Stimulated activated CD4-positive, alpha-beta T cell treated with anti-CD3 and anti-CD28 coated beads, Interleukin-4, amount 100 ng/mL, for 4 hours (primary cell): ENCODE data around the gene TUBB.
"Not testable (repeated sequence)": the region's sequence is repeated elsewhere in the genome, so short reads cannot be mapped to it uniquely, and the experiment has no call there.

ENCODE experiments used
- DNase-seq, 2 experiments: peaks; one replicate each; pipeline ENCODE4 v3.0.0-alpha.2; 2020

The TUBB gene

DNA sequence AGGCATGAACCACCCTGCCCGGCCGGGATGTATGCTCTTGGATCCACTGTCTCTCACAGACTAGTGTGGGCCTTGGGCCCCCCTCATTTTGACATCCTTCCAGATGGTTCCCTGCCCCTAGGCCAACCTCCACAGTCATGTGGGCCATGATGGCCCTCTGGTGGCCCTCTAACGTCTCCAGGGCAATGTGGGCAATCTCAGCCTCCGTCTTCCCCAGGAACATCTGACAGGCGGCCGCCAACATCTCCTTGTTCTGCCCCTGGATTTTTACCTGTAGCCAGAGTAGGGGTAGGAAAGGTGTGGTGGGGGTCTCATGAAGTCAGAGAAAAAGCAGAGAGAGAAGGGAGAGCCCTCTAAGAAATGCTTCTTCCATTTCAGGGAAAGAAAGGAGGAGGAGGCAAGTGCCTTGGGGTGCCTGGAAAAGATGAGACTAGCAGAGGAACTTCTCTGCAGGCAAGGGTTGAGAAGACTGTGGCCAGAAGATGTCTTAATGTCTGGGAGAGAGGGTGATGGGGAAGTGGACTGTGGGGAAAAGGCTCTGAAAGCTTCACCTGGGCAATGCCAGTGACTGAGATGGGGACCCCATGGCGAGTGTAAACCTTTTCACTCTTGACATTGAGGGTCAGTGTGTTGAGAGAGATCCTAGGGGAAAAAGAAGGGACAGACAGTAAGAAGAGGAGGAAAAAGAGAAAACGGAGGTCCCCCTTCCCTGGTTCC lies 21.1 kb downstream of the TUBB start:
- peak; percentile 45 to 48 for DNase-seq

DNA sequence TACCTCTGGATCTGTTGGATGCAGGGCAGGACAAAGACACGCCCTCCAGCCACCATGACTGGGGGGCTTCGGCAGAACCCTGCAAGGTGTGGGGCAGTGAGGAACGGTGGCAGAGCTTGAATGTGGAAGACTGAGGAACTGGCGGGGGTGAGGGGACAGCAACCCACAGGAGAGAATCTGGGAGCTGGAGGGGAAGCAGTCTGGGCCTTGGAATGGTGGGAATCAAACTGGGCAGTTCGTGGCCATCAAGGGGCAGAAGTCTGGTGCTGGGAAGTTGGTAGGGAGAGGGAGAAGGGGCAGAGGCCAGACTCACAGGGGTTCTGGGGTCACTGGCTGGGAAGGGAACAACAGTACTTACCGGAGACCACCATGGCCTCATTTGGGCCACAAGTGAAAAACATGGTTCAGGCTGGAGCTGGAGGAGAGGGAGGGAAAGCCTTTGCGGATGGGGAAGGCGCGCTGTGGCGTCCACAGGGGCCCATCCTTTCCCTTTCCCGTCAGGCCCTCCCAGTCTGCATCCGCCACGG lies 21.7 kb downstream of the TUBB start:
- DNase-seq, result peak in 1 of 2 experiments; percentile 60

DNA sequence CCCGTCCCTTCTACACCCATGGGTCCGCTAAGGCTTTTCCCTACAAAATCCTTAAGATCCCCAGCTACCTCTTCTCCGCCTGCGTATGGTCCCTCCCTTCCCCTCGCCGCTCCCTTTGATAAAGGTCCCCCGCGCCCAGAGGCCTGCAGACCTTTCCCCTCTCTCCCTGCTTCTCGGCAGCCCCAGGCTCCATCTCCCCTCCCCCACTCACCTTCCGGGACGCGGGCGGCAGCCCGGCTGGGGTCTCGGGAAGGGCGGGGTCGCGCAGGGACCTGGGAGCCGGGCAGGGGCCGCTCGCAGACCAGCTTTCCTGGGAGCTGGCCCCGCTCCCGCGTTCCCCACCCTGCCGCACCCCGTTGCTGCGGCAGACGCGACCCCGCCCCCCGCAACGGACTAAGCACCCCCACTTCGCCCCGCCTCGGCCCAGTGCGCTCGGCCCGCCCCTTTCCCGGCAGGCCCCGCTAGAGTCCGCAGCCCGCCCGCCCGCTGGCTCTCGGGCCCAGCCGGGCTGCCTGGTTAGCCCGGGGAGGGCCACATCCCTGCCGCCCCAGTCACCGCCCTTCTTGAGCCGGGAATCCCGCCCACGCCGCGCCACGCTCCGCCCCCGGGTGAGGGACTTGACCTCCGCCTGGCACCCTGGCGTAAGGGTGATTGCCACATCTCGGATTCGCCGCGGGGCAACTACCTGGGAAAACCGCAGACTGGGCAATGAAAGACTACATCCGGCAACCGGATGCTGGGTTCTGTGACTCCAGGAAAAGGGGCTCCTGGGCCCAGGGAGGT lies 22.4 kb downstream of the TUBB start, which contains the start of gene FLOT1:
Gene FLOT1 (minus strand): TSS at position 372 of the 783 bp plus-strand sequence. CDS start 498 bp downstream, outside the sequence.
- peak; percentile 93 to 95 for DNase-seq

DNA sequence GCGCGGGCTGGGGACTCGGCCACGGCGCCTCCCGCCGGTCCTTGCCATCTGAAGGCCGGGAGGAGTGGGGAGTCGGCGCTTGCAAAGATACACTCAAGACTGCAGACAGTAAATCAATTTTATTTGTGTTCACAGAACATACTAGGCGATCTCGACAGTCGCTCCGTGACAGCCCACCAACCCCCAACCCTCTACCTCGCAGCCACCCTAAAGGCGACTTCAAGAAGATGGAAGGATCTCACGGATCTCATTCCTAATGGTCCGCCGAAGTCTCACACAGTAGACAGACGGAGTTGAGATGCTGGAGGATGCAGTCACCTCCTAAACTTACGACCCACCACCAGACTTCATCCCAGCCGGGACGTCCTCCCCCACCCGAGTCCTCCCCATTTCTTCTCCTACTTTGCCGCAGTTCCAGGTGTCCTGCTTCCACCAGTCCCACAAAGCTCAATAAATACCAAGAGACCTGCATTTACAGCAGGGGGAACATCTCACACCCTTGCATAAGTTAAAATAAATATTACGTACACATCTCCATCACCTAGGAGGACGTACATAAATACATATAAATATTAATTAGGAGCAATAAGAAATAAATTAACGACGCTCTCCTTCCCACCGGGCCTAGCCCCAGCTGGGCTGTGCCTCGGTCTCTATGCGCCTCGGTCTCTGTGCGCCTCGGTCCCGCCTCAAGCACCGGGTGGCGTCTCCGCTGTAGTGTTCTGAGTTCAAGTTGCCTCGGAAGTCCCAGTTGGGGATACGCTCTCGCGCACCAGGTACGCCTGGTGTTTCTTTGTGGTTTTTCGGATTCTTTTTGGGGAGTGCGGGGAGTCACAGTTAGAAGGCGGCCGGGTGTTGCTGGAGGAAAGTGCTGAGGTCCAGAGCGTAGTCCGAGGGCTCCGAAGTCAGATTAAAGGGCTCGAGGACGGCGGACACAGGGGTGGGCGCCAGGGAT lies 23.2 kb downstream of the TUBB start:
- peak; percentile 38 to 49 for DNase-seq

DNA sequence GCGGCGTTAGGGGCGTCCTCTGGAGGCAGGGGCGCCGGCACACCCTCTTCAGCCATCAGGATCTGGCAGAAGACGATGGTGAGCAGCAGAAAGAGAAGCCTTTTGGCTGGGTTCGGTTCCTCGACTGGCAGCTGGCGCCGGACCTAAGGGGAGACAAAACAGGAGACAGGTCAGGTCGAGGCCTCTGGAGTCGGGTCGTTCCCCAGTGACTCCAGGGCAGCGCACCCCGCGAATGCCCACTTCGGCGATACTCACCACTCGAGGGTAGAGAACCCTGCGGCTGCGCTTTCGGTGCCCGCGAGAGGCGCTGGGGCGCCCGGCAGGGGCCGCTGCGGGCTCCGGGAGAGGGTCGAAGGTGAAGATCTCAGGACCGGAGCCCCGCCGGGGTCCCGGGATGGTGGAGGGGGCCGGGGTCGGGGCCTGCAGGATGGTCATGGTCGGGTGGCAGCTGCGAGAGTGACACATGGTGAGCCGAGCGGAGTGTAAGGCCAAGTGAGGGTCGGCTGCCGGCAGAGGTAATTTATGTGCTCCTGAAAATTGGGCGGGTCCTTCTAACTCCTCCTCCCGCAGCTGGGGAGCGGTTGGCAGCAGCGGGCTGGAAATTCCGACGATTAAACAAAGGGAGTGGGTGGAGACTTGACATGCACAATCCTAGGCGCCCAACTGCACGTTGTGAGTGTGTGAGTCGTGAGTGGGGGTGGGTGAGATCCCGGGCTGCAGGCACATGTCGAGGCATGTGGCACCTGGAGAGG lies 24.1 kb downstream of the TUBB start, which contains the start of gene IER3:
Gene IER3 (minus strand): TSS at position 494 of the 752 bp plus-strand sequence. CDS start 29 bp downstream, at position 465.
- peak; percentile 87 to 94 for DNase-seq

DNA sequence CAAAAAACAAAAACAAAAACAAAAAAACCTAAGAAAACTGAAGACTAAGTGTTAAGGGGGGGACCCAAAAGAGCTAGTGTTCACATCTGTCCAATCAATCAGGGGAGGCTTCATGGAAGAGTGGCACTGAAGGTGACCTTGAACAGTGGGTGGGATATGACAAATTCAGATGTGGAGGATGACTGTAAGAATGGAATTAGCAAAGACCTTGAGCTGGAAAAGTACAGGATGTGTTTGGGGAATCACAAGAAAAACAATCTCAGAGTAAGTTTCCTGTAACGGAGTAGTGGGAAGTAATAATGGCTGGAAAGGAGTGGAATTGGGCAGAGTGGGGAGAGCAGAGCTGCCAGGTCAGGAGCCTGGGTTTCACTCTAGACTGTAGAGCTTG lies 27.1 kb downstream of the TUBB start:
- DNase-seq, result no peak

DNA sequence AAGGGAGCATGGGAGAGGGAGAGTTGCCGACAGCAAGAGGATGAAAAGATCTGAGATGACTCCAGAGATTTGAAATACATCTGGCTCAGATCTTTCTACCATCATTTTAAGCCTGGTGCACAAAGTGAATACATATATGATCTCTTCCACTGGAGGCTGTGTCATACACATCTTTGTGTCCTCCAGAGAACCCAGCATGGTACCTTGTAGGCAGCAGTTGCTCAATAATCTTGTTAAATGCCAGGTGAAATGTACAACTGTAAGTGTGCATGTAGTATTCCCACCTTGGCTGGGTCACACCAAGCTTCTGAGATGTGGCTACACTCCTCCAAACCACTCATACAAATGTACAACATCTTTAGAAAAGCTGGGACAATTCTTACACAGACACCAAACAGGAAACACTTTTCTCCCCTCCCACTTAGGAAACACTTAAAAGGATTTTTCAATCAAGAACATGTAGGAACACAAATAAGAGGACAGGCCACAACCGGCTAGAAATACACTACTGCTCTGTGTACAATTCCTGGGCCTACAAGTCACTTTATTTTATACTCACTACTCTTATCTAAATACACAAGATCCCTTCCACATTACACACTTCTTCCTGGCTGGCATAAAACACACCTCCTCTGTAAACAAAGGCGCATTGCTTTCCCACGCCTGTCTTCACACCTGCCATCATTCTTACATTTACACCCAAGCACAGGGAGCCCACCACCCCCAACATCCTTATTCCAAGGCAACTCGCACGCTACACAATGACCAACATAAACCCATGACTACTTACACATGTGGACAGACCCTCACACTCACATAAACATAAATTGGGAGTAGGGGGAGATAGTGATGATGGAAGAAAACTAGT lies 28.0 kb downstream of the TUBB start:
- DNase-seq, result no peak

DNA sequence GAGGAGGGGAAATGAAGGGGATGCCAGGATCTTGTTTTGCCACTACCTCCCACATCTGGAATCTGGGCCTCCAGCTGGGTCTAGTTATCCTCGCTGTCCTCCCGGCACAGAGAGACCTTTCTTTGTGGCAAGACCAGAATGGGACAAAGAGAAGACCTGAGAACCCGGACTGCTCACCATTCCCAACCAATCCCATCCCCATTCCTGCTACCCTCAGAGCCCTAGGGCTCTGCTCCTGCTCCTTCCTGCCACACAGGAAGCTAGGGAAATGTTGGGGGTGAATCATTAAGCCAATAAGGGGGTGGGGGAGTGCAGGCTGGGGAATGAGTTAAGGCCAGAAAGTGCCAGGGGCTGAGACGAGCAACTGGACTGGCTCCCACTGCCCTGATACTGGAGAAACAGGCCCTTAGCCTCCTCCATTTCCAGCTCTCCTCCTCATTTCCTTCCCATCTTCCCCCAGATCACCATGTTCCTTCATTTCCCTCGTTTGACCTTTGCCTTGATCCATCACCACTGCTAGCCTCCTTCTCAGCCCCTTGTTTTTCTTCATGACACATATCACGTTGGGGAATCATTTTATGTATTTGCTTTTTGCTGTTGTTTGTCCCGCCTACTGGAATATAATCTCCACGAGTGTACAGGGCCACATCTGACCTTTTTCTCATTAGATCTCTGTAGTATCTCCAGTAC lies 28.8 kb downstream of the TUBB start:
- no peak for DNase-seq

DNA sequence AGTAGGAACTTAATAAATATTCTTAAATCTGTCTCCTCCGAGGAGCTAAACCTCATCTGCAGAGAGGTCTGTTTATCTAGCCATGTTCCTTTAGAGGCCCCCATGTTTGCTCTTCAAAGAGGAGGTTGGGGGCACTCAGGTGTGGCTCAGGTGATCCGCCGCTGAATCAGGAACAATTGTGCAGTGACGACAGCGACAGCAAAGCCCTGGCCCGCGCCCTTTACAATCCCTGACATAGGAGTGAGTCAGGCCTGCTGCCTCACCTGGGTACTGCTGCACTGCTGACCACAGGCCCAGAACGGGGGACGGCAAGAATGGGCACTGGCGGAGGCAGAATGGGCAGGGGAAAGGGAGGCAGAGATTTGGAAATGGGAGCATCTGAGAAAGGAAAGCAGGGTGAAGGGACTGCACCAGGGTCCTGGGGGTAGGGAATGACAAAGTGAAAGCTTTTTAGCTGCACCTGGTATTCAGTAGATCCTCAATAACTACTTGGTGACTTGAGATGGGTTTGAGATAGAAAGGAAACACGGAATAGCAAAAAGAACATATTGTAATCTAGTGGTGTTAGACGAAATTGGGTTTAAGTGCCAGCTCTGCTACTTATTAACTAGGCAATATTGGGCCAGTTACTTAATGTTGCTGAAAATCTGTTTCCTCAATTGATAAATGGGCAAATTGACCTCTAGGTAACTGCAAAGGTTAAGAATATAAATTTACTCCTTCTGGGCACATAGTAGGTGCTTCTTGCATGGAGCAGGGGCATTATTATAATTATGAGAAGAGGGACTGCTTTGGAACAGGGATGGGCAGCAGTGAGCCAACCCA lies 29.6 kb downstream of the TUBB start:
- DNase-seq, result no peak

DNA sequence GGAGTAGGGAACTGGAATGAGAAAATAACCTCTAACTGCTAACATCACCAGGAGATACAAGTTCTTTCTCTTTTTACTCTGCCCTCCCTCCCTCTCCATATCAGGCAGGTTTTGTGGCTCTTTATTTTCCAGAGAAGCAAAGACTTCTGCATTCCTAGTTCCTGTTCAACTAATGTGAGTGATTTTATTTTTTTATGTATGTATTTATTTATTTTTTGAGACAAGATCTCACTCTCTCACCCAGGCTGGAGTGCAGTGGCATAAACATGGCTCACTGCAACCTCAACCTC lies 30.2 kb downstream of the TUBB start:
- no peak for DNase-seq

DNA sequence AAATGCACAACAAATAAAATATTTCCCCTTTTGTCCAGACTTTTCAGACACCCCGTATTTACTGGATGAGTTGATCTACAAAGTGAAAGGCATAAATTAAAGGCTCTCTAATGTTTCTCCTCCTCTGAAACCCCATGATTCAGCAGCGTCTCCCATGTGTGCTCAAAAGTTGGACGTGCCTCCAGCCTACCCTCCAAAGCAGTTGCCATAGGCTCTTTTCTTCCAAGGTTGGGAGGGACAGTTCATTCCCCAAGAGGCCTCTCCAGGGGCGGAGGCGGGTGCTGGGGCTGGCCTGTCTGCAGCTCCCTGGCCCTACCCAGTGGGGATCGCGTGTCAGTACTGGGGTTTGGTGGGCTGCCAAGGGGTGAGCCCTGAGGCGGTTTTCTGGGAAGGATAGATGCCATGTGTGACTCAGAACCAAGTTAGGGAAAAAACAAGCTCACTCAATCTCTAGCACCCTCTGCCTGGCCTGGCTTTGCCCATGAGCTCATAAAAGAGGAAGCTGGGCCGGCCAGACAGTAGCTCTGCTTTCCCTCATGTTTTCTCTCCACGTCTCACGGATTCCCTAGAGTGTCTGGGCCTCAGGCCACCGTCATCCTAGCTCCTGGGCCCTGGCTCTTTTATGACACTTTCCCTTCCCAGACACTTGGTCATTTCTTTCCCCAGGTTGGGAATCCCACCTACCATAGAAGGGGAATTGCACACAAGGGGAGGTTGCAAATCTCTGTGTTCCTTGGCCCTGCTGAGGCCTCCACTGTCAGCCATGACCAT lies 32.2 kb downstream of the TUBB start:
- DNase-seq, result no peak

DNA sequence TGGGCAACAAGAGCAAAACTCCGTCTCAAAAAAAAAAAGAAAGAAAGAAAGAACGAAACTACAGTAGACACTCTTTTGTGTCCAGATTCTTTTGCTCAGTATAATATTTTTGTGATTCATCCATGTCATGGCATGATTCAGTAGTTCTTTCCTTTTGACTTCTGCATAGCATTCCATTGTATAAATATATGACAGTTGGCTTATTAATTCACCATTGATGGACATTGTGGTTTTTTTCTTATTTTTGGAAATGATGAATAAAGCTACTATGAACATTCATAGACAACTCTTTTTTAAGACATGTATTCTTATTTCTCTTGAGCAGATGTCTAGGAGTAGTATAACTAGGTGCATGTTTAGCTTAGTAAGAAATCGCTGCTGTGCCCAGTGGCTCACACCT lies 34.5 kb downstream of the TUBB start:
- no peak for DNase-seq

DNA sequence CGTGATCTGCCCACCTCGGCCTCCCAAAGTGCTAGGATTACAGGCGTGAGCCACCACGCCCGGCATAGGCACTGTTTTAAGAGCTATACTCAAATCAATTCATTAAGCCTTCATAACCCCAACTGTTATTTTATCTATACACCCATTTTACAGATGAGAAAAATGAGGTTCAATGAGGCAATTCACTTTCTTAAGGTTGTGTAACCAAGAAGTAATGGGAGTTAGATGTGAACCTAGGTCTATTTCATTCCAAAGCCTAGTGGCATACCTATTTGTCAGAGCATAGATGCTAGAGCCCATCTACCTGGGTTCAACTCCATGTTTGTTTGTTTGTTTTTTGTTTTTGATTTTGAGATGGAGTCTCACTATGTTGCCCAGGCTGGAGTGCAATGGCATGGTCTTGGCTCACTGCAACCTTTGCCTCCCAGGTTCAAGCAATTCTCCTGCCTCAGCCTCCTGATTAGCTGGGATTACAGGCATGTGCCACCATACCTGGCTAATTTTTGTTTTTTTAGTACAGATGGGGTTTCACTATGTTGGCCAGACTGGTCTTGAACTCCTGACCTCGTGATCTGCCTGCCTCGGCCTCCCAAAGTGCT lies 36.4 kb downstream of the TUBB start:
- not testable (repeated sequence) for DNase-seq

DNA sequence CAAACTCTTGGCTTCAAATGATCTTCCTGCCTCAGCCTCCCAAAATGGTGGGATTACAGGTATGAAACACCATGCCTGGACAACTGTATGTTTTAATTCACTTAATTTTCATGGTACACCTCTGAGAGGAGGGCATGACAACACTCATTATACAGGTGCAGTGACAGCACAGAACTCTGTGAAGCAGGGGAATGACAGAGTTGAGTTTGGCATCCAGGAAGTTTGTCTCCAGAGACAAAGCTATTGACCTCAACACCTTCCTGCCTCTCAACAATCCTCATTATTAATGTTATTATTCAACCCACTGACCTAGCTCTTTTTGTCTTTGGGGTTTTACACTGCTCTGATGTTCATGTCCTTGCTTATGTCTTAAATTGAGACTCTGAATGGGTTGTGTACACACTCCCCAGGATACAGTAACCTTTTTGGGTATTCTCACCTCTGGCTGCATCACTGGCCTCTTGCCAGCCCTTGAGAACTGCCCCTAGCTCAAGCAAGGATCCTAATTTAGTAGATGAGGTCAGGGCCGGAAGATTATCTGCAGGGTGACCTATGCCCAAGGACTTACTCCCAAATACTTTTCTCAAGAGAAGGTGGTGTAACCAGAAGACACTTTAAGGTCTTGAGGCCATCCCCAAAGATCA lies 37.2 kb downstream of the TUBB start:
- no peak for DNase-seq

DNA sequence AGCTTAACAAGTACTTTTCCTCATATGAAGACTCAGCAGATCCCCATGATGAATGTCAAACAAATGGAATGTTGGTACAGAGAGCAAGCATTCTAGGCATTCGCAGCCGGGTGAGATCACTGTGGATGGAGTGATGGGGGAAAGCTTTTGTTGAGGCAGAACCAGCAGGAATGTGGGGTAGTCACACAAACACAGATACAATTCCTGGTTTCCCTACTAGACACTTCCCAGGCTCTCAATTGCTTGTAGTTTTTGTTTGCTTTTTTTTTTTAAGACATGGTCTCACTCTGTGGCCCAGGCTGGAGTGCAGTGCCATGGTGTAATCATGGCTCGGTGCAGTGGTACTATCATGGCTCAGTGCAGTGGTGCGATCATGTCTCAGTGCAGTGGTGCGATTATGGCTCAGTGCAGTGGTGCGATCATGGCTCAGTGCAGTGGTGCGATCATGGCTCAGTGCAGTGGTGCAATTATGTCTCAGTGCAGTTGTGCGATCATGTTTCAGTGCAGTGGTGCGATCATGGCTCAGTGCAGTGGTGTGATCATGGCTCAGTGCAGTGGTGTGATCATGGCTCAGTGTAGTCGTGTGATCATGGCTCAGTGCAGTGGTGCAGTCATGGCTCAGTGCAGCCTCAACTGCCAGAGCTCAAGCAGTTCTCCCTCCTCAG lies 39.6 kb downstream of the TUBB start:
- DNase-seq, result no peak

DNA sequence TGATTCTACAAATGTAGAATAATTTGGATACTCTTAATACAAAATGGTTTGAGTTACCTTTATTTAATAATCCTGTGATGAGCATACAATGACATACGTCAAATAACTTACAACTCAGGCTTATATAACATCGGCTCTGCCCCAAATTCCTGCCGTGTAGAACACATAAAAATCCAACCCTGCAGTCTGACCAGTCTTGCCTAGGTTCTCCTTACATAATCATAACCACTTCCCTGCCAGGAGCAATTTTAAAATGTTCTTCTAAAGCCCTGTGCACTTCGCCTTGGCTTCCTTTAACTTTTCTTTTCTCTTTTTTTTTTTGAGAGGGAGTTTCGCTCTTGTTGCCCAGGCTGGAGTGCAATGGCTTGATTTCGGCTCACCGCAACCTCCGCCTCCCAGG lies 40.4 kb downstream of the TUBB start:
- no peak for DNase-seq

DNA sequence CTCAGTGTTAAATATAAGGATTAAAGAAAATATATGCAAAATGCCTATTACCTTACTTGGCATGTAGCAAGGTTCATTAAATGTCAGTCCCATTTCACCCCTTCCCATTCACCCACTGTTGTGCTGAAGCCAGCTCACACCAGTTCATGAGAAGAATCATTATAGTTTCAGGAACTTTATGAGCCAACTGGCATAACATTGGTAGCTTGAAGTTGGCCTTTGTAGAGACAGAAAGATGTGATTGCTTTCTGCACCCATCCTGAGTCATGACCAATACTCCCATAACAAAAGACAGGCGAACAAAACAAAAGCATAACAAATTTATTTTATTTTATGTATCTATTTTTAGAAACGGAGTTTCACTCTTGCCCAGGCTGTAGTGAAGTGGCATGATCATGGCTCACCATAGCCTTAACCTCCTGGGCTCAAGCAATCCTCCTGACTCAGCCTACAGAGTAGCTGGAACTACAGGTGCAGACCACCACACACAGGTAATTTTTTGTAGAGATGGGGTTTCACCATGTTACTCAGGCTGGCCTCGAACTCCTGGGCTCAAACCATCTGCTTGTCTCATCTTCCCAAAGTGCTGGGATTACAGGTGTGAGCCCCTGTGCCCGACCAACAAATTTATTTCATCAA lies 41.8 kb downstream of the TUBB start:
- DNase-seq, result no peak
